Progenitor cell of endocrine pancreas (in vitro differentiated cells): Measurements from ENCODE around the gene ASPRV1. TPM values are rescaled to one million over a fixed set of nuclear protein-coding genes. Genes with fewer than 3 reads are reported as not detected.

Experiments
- DNase-seq: peaks from one replicate; pipeline ENCODE4 v3.0.0; 2021; ENCODE audit warnings: low spot score; ENCODE audit not compliant: unreplicated experiment
- H3K27ac Mint-ChIP-seq: 2 replicates; pipeline ENCODE4 v1.8.0; 2021; ENCODE audit warnings: mild to moderate bottlenecking, moderate library complexity, mixed read lengths
- H3K27me3 Mint-ChIP-seq: 2 replicates; pipeline ENCODE4 v1.8.0; 2021; ENCODE audit warnings: mixed read lengths
- H3K36me3 Mint-ChIP-seq: 2 replicates; pipeline ENCODE4 v1.8.0; 2022; ENCODE audit warnings: mixed read lengths; ENCODE audit not compliant: insufficient read depth
- H3K4me1 Mint-ChIP-seq: 2 replicates; pipeline ENCODE4 v1.8.0; 2021; ENCODE audit warnings: low read depth, mixed read lengths
- H3K4me3 Mint-ChIP-seq: 2 replicates; pipeline ENCODE4 v1.8.0; 2021; ENCODE audit warnings: low read depth, mild to moderate bottlenecking, moderate library complexity, mixed read lengths
- H3K9me3 Mint-ChIP-seq: 2 replicates; pipeline ENCODE4 v1.8.0; 2021; ENCODE audit warnings: low read depth, mixed read lengths
- total RNA-seq: library from RNA; stranded (reverse); gene quantifications from 2 replicates; pipeline ENCODE4 v1.2.1, GENCODE V29; 2021
- TF ChIP-seq, protein P1 (sequence below): fragments of 200-600 bp; sonication (generic); IDR thresholded peaks from one replicate; pipeline ENCODE4 v1.5.0; 2021; ENCODE audit warnings: antibody characterized with exemption, mild to moderate bottlenecking; ENCODE audit not compliant: unreplicated experiment

The ASPRV1 gene
- total RNA-seq, 1 donor from 2014 or later, result 1.1 TPM

DNA sequence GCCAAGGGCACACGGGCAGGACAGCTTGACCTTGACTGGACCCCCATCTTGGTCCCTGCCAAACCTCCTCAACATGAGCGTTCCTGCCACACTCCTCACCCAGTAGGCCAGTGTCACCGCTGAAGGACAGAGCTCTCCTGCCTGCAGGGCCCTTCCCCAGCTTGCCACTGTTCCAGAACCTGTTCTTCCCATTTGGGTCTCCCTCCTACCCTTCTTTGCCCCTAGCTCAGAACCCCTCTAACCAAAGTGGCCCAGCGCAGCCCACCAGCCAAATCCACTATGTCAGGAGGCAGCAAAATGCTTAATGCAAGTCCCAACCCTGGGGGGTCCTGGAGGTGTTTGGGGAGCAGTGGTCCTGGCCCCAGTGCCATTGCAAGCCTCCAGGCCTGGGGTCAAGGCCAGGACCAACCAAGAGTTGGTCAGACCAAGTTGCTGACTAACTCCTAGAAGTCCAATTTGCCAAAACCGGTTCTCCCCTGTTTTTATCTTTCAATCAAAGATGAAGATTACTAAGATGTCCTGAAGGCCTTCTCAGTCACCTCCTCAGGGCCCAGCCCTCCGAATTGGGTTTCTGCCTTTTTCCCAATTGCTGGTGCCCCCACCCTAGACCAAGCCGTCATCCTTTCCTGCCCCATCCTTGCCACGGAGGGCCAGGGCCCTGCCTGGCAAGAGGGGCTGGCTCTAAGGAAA lies 4.5 kb upstream of the ASPRV1 start:
- Mint-ChIP-seq H3K4me1 (peaks cover 9% of the 10 kb centered on the region), H3K36me3 (no peaks in the 10 kb centered on the region), H3K4me3 (no peak overlapping the region), H3K27me3 (peaks cover 4% of the 10 kb centered on the region), H3K27ac (no peak overlapping the region), H3K9me3 (no peaks in the 10 kb centered on the region)
- DNase-seq, result no peak
- TF ChIP-seq, protein P1, sequence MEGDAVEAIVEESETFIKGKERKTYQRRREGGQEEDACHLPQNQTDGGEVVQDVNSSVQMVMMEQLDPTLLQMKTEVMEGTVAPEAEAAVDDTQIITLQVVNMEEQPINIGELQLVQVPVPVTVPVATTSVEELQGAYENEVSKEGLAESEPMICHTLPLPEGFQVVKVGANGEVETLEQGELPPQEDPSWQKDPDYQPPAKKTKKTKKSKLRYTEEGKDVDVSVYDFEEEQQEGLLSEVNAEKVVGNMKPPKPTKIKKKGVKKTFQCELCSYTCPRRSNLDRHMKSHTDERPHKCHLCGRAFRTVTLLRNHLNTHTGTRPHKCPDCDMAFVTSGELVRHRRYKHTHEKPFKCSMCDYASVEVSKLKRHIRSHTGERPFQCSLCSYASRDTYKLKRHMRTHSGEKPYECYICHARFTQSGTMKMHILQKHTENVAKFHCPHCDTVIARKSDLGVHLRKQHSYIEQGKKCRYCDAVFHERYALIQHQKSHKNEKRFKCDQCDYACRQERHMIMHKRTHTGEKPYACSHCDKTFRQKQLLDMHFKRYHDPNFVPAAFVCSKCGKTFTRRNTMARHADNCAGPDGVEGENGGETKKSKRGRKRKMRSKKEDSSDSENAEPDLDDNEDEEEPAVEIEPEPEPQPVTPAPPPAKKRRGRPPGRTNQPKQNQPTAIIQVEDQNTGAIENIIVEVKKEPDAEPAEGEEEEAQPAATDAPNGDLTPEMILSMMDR, result no peak

DNA sequence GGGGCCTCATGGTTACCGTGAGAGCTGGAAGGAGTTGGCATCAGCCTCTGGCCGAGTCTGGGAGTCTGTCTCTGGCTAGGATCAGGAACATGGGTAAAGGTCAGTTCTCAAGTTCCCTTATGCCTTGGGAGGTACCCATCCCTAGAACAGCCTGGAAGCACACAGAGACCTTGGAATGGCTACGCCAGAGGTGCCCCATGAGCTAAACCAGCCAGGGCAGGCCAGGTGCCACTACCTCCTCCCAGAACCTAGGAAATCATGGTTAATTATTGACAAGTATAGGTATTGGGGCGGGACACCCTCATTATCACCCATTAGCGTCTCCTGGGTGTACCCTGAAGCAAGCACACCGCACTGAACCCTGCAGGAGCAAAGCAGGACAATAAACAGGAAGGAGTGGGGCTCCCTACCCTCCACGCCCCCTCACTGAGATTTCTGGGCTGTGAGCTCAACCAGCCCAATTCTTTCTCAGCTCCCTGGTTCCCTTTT lies 3.0 kb upstream of the ASPRV1 start:
- TF ChIP-seq, protein P1, result no peak
- H3K27ac Mint-ChIP-seq, result peak overlapping the region; percentile 24
- no peak overlapping the region for H3K4me3 Mint-ChIP-seq
- no peaks in the 10 kb centered on the region for H3K9me3 Mint-ChIP-seq
- no peak for DNase-seq
- peaks cover 9% of the 10 kb centered on the region for H3K4me1 Mint-ChIP-seq
- no peaks in the 10 kb centered on the region for H3K36me3 Mint-ChIP-seq
- H3K27me3 Mint-ChIP-seq, result no peaks in the 10 kb centered on the region

DNA sequence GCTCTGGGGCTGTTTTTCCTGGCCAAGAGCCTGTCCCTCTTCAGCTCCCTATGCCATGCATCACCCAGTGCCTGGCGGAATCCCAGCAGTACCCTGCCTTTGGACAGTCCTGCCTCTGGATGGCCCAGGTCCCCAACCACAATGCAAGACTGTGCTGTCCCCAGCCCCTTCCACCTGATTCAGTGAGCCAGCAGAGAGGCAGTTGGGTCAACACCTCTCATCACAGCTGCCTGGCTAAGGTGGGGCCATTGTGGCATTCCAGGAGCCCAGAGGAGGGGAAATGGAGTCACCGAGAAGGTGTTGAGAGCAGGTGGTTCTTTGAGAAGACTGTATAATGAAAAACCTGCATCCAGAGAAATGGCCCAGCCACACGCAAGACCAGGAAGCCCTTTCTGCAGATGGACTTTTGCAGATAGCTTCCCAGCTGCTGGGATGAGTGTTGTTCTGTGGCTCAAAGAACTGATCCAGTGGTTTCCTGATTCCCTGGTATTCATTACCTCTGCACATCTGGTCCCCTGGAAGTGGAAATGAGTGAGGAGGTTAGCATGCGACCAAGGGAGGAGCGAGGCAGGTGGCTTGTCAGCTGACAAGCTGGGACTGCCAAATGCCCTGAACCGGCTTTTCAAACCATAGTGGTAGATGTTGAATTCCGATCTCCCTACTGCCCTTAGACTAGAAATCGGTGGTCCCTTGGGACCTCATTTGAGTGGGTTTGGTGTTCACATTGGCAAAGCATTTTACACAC lies 1.7 kb upstream of the ASPRV1 start:
- no peak overlapping the region for H3K4me3 Mint-ChIP-seq
- H3K27me3 Mint-ChIP-seq, result no peaks in the 10 kb centered on the region
- H3K4me1 Mint-ChIP-seq, result peaks cover 9% of the 10 kb centered on the region
- H3K9me3 Mint-ChIP-seq, result no peaks in the 10 kb centered on the region
- no peak overlapping the region for H3K27ac Mint-ChIP-seq
- TF ChIP-seq, protein P1, result no peak
- no peaks in the 10 kb centered on the region for H3K36me3 Mint-ChIP-seq
- DNase-seq, result no peak

DNA sequence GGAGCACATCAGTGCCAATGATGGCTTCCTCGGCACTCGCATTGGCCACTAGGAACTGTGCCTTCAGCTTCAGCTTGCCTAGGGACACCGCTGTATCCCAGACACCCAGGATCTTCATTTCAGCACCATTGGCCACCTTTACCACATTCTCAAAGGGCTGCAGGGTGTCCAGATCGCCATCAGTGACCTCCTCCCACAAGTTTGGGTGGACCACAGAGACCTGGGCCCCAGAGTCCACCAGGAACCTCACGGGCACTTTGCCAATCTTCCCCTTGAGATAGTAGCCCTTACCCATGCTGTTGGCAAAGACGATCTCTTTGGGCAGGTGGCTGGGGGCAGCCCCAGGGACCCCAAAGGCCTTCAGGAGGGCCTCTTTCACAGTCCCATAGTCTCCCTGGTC lies 610 bp downstream of the ASPRV1 start:
- DNase-seq, result no peak

DNA sequence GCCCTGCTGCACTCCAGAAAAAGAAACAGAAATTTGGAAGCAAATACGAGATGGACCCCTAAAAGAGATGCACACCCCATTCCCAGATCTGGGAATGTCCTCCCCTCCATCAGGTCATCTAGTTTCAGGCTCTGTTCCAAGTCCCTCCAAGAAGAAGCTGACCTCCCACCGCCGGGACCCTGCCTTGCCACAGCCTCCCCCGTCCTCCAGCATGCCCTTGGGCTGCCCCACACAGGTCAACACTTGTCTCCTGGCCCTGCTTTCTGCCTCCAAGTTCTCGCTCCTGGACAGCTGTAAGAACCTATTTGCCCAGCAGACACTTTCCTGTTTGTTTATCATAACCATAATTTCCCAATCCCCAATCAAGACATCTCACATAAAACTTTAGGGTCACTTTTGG lies 2.0 kb downstream of the ASPRV1 start:
- H3K4me1 Mint-ChIP-seq, result peaks cover 5% of the 10 kb centered on the region
- TF ChIP-seq, protein P1, result no peak
- no peaks in the 10 kb centered on the region for H3K36me3 Mint-ChIP-seq
- no peak overlapping the region for H3K4me3 Mint-ChIP-seq
- no peaks in the 10 kb centered on the region for H3K9me3 Mint-ChIP-seq
- peaks cover 15% of the 10 kb centered on the region for H3K27me3 Mint-ChIP-seq
- no peak for DNase-seq
- no peak overlapping the region for H3K27ac Mint-ChIP-seq

More for the DNA sequence above, 610 bp downstream of the ASPRV1 start:
- TF ChIP-seq, protein P1, result no peak
- no peak overlapping the region for H3K27ac Mint-ChIP-seq
- H3K27me3 Mint-ChIP-seq, result peaks cover 15% of the 10 kb centered on the region
- H3K4me1 Mint-ChIP-seq, result peaks cover 9% of the 10 kb centered on the region
- H3K4me3 Mint-ChIP-seq, result no peak overlapping the region
- no peaks in the 10 kb centered on the region for H3K36me3 Mint-ChIP-seq
- no peaks in the 10 kb centered on the region for H3K9me3 Mint-ChIP-seq
